Liver (tissue), 2 donors: ENCODE results near the gene DYRK3.

ENCODE experiments used
- JUND ChIP-seq, 2 donors: IDR thresholded peaks; 2 replicates each; pipeline ENCODE4 v1.6.1; 2016; ENCODE audit warnings: antibody characterized with exemption in 2 of 2
- REST ChIP-seq: IDR thresholded peaks from 2 replicates; pipeline ENCODE4 v1.6.1; 2016; ENCODE audit warnings: antibody characterized with exemption, mild to moderate bottlenecking
- YY1 ChIP-seq: IDR thresholded peaks from 2 replicates; pipeline ENCODE4 v1.6.1; 2016; ENCODE audit warnings: antibody characterized with exemption, mild to moderate bottlenecking
- donor health status: healthy.

DNA sequence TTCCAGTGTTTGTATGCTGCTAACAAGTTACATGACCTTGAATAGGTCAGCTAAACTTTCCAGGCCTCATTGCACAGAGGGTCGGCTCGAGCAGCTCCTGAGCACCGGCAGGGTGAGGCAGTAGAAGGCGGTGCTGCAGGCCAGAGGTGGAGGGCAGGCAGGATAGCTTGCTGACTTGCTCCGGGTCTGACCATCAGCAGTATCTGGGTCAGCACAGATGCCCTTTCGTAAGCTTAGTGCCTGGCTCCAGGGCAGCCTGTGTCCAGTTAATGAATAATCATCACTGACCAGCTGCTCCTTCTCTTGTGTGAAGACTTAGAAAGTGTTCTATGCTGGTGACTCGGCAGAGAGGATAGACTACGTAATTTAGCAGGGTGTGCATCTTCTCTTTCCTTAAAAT, 56.3 kb downstream of the DYRK3 start:
- peak in 1 of 2 donors; percentile 48 for TF ChIP-seq JUND (IDR thresholded peaks at IDR 0.05)
- peak; percentile 40 for TF ChIP-seq REST
- TF ChIP-seq YY1: peak; percentile 37
